HepG2 (cell line): ENCODE data around the gene PIK3CB. TPM values are rescaled to one million over a fixed set of nuclear protein-coding genes. Genes with fewer than 3 reads are reported as not detected.

Experiments
- ATAC-seq: fragments of 200-7000 bp; cut with Tn5 transposase; 3 replicates; pipeline ENCODE4 v1.9.1; 2020; ENCODE audit warnings: mild to moderate bottlenecking, moderate library complexity
- BruUV-seq: library from RNA; stranded (reverse); fragments of 400-500 nt; replicated peaks from 2 replicates; lab custom pipeline; 2021; lab: Mats Ljungman, UMichigan
- CTCF ChIA-PET: fragments of 300-600 bp; formaldehyde crosslinking; extraction: SDS; loops from one replicate; lab custom pipeline; 2021; ENCODE audit warnings: low total read pairs, inconsistent platforms, low intra/inter-chr PET ratio; lab: Yijun Ruan, JAX
- POLR2A ChIA-PET: fragments of 350-600 bp; sonication (Branson Sonifier 250); formaldehyde crosslinking; loops from one replicate; lab custom pipeline; 2020; ENCODE audit warnings: antibody characterized with exemption, inconsistent platforms; lab: Yijun Ruan, JAX
- DNase-seq: peaks from one replicate; pipeline ENCODE4 v3.0.0-alpha.2; 2015; ENCODE audit warnings: low spot score
- FAIRE-seq: peaks from 3 replicates; lab custom pipeline; 2011; peaks lifted over from hg19 to GRCh38; lab: Jason Lieb, UNC
- H2AFZ ChIP-seq: one replicate; pipeline ENCODE4 v1.6.1; 2011; ENCODE audit warnings: low read length, inconsistent platforms
- H3K27ac ChIP-seq: fragments of 300-600 bp; 3 replicates; pipeline ENCODE4 v1.8.0; 2011; ENCODE audit warnings: mixed run types, mild to moderate bottlenecking, mixed read lengths, low read length, inconsistent platforms; ENCODE audit not compliant: insufficient read depth; ENCODE audit errors: extremely low read length
- H3K27me3 ChIP-seq, 2 experiments: fragments of 200-600 bp in 1 of 2; 2 replicates in 1 of 2; 3 replicates in 1 of 2; pipeline versions ENCODE4 v1.6.0 to v1.8.0; 2011; ENCODE audit warnings: low read length in 2 of 2, mild to moderate bottlenecking in 2 of 2, moderate library complexity in 2 of 2, inconsistent platforms in 1 of 2; ENCODE audit not compliant: insufficient read depth in 2 of 2, control insufficient read depth in 1 of 2
- H3K36me3 ChIP-seq, 2 experiments: fragments of 200-600 bp in 1 of 2; replicated peaks in 1 of 2; 2 replicates in 1 of 2; 3 replicates in 1 of 2; pipeline versions ENCODE4 v1.5.1 to v1.8.0; 2011; ENCODE audit warnings: low read length in 2 of 2, inconsistent platforms in 1 of 2; ENCODE audit not compliant: insufficient read depth in 2 of 2, control insufficient read depth in 1 of 2
- H3K4me1 ChIP-seq: 2 replicates; pipeline ENCODE4 v1.5.1; 2012; ENCODE audit warnings: low read length, inconsistent platforms; ENCODE audit not compliant: insufficient read depth
- H3K4me2 ChIP-seq: 2 replicates; pipeline ENCODE4 v1.6.0; 2011; ENCODE audit warnings: low read depth, low read length, inconsistent platforms
- H3K4me3 ChIP-seq, 3 experiments: fragments of 200-600 bp in 1 of 3; sonication (generic), shearing (Covaris generic) in 1 of 3; replicated peaks in 1 of 3; 2 replicates each; pipeline ENCODE4 v1.5.1; 2011 to 2016; ENCODE audit warnings: low read length in 3 of 3, inconsistent platforms in 2 of 3, low read depth in 2 of 3, mild to moderate bottlenecking in 2 of 3, control low read depth in 1 of 3, mixed read lengths in 1 of 3; ENCODE audit not compliant: insufficient read depth in 1 of 3
- H3K79me2 ChIP-seq: one replicate; pipeline ENCODE4 v1.6.1; 2011; ENCODE audit warnings: low read length, inconsistent platforms; ENCODE audit not compliant: insufficient read depth
- H3K9ac ChIP-seq: 2 replicates; pipeline ENCODE4 v1.6.0; 2011; ENCODE audit warnings: mild to moderate bottlenecking, low read depth, low read length, inconsistent platforms; ENCODE audit not compliant: insufficient read depth
- H3K9me3 ChIP-seq: 2 replicates; pipeline ENCODE4 v1.5.1; 2012; ENCODE audit warnings: mild to moderate bottlenecking, low read length
- H4K20me1 ChIP-seq: 2 replicates; pipeline ENCODE4 v1.6.0; 2011; ENCODE audit warnings: inconsistent platforms, mild to moderate bottlenecking, low read length, moderate library complexity; ENCODE audit not compliant: insufficient read depth
- CREB1 ChIP-seq, 2 experiments: fragments of 450-650 bp in 1 of 2; IDR thresholded peaks; 2 replicates each; pipeline ENCODE4 v1.6.1; 2016 to 2017; ENCODE audit warnings: control low read depth in 1 of 2, mild to moderate bottlenecking in 1 of 2, missing compliant biosample characterization in 1 of 2, missing genetic modification characterization in 1 of 2
- FOXA3 ChIP-seq: IDR thresholded peaks from 2 replicates; pipeline ENCODE4 v1.6.1; 2016; ENCODE audit warnings: missing genetic modification reagents, missing compliant biosample characterization
- FOXP1 ChIP-seq, 2 experiments: fragments of 450-650 bp in 1 of 2; IDR thresholded peaks; 2 replicates each; pipeline ENCODE4 v1.6.1; 2017 to 2018; ENCODE audit warnings: antibody characterized with exemption in 1 of 2
- MIXL1 ChIP-seq: IDR thresholded peaks from 2 replicates; pipeline ENCODE4 v1.6.1; 2016
- MXD1 ChIP-seq: sonication (generic); formaldehyde crosslinking; IDR thresholded peaks from 2 replicates; pipeline ENCODE4 v1.4.0; 2020; ENCODE audit warnings: mild to moderate bottlenecking, missing genetic modification reagents
- PAXIP1 ChIP-seq: sonication (generic); formaldehyde crosslinking; conservative IDR thresholded peaks from 2 replicates; pipeline ENCODE4 v1.4.0; 2020; ENCODE audit warnings: mild to moderate bottlenecking, missing genetic modification reagents, moderate library complexity
- ZBTB39 ChIP-seq: sonication (generic); formaldehyde crosslinking; IDR thresholded peaks from 2 replicates; pipeline ENCODE4 v1.5.0; 2020; ENCODE audit warnings: missing genetic modification reagents
- ZNF276 ChIP-seq: sonication (generic); formaldehyde crosslinking; IDR thresholded peaks from 2 replicates; pipeline ENCODE4 v1.4.0; 2020; ENCODE audit warnings: mild to moderate bottlenecking, low read depth, missing genetic modification reagents
- ZNF350 ChIP-seq: sonication (generic); formaldehyde crosslinking; IDR thresholded peaks from 2 replicates; pipeline ENCODE4 v1.4.0; 2020; ENCODE audit warnings: mild to moderate bottlenecking, low read depth, missing genetic modification reagents, borderline replicate concordance
- ZNF484 ChIP-seq: sonication (generic); formaldehyde crosslinking; IDR thresholded peaks from 2 replicates; pipeline ENCODE4 v1.5.1; 2020; ENCODE audit warnings: mild to moderate bottlenecking, low read depth, missing genetic modification reagents, borderline replicate concordance
- ZNF619 ChIP-seq: sonication (generic); formaldehyde crosslinking; IDR thresholded peaks from 2 replicates; pipeline ENCODE4 v1.4.0; 2020; ENCODE audit warnings: mild to moderate bottlenecking, missing genetic modification reagents
- ZNF878 ChIP-seq: sonication (generic); formaldehyde crosslinking; IDR thresholded peaks from 2 replicates; pipeline ENCODE4 v1.8.1; 2023; ENCODE audit warnings: mild to moderate bottlenecking, missing genetic modification reagents, moderate library complexity
- WGBS: methylation state at CpG from one replicate; pipeline ENCODE4 v1.1.6; 2017; ENCODE audit warnings: low lambda C conversion rate; 5-methylcytosine and 5-hydroxymethylcytosine counted together
- in situ Hi-C: cut with HindIII; loops from 2 replicates; pipeline ENCODE4 v1.10.0; 2017; ENCODE audit warnings: low pct_unique_long_range_greater_than_20kb; ENCODE audit not compliant: extremely low pct_ligation_motif_present
- intact Hi-C: fragments of 100-400 bp; cut with micrococcal nuclease; formaldehyde crosslinking; loops from one replicate; pipeline ENCODE4 v1.10.0; 2022; ENCODE audit not compliant: unreplicated experiment
- polyA plus RNA-seq, 8 experiments: library from polyadenylated mRNA; depleted of rRNA in 3 of 8; stranded (reverse) in 7 of 8; unstranded in 1 of 8; fragments of >200 nt; fragmentation: Illumina TruSeq in 4 of 8; extraction: Trizol in 4 of 8; gene quantifications; 2 replicates each; pipeline versions ENCODE4 v1.2.1 to v1.2.3, GENCODE V29; 2011 to 2016; ENCODE audit warnings: low read depth in 4 of 8, missing spikeins in 1 of 8, mixed read lengths in 1 of 8; ENCODE audit not compliant: insufficient read depth in 1 of 8
- total RNA-seq, 5 experiments: library from RNA; depleted of rRNA; stranded (reverse); fragments of >200 nt; fragmentation: Illumina TruSeq; extraction: Trizol; gene quantifications; 2 replicates each; pipeline ENCODE4 v1.2.3, GENCODE V29; 2016; ENCODE audit warnings: low read depth in 1 of 5

PIK3CB gene
- total and polyA plus RNA-seq, 2 of the 13 experiments (the other 11 are each of a cell fraction or from before 2014, with no cell fraction given) = 6.6 to 18.7 TPM

- TF ChIP-seq ZNF484 (CRISPR knock-in tag) (no peak), ZNF619 (CRISPR knock-in tag) (no peak), ZNF350 (CRISPR knock-in tag) (no peak)
Measured at GRCh38 chr3:138806376-138807080, 28.2 kb downstream of the PIK3CB start (continued).

- peak; percentile 15 for DNase-seq
- ChIA-PET CTCF (no interaction called here), POLR2A (no interaction called here)
- no peaks in the 10 kb centered on the region for H3K27me3 ChIP-seq
- no peak overlapping the region for H3K9ac ChIP-seq
- 49% methylated on average over 2 of the region's 2 CpGs for WGBS
- H4K20me1 ChIP-seq = peaks cover 20% of the 10 kb centered on the region
- peak overlapping the region; percentile 29 for H3K27ac ChIP-seq
- no peak for FAIRE-seq
- peaks cover 28% of the 10 kb centered on the region for H3K4me1 ChIP-seq
- H3K4me2 ChIP-seq = peak overlapping the region; percentile 5; the same call in 1 of the 2 replicates
- no peaks in the 10 kb centered on the region for H3K9me3 ChIP-seq
- peaks cover 77% of the 10 kb centered on the region for H3K79me2 ChIP-seq
- ATAC-seq = peak; percentile 59
- TF ChIP-seq ZNF878 = 0 out of 2 replicates have a peak, but pooled peaks have one; percentile 27
- TF ChIP-seq FOXP1 (IDR thresholded peaks at IDR 0.05) = no peak
- TF ChIP-seq FOXP1 (CRISPR knock-in tag; IDR thresholded peaks at IDR 0.05) = peak; percentile 68; the same call in 1 of the 2 replicates
- TF ChIP-seq MIXL1 (CRISPR knock-in tag) = 0 out of 2 replicates have a peak, but pooled peaks have one; percentile 21
- 0 out of 2 replicates have a peak, but pooled peaks have one; percentile 10 for TF ChIP-seq PAXIP1 (CRISPR knock-in tag)
- TF ChIP-seq ZBTB39 (CRISPR knock-in tag) = no peak
- TF ChIP-seq FOXA3 (CRISPR knock-in tag) = peak; percentile 29; the same call in 1 of the 2 replicates
- TF ChIP-seq CREB1 (IDR thresholded peaks at IDR 0.05) = no peak
- peak; percentile 22; the same call in 1 of the 2 replicates for TF ChIP-seq CREB1 (CRISPR knock-in tag; IDR thresholded peaks at IDR 0.05)
- no peak for TF ChIP-seq ZNF276
- no peak for TF ChIP-seq MXD1 (CRISPR knock-in tag)
- intact Hi-C loops = no loop called here
- no peak overlapping the region; a peak in 1 of 6 replicates for H3K4me3 ChIP-seq
- no peak overlapping the region for H2AFZ ChIP-seq
- H3K36me3 ChIP-seq = no peaks in the 10 kb centered on the region; a peak in 2 of 5 replicates
- BruUV-seq = no TSS peak
- in situ Hi-C loops = no loop called here
Measured at GRCh38 chr3:138803006-138803653, 31.6 kb downstream of the PIK3CB start.
